Stomach (tissue), 9 donors: ENCODE data around the gene TECTB. TPM values are rescaled to one million over a fixed set of nuclear protein-coding genes. Genes with fewer than 3 reads are reported as not detected.

ENCODE experiments used
- DNase-seq, 2 donors: peaks; one replicate each; pipeline versions ENCODE4 v3.0.0 to v3.0.0-alpha.2; 2013 to 2019
- H3K27ac ChIP-seq, 5 donors: fragments of 200-600 bp in 4 of 5; sonication (generic) in 4 of 5; one replicate each; pipeline ENCODE4 v1.5.1; 2013 to 2019; ENCODE audit warnings: mild to moderate bottlenecking in 1 of 5, moderate library complexity in 1 of 5
- H3K27me3 ChIP-seq, 3 donors: fragments of 200-600 bp; sonication (generic); one replicate each; pipeline ENCODE4 v1.5.1; 2017 to 2019; ENCODE audit warnings: mixed run types in 1 of 3
- H3K36me3 ChIP-seq, 4 donors: fragments of 200-600 bp; sonication (generic); 1 replicate in 3 of 4; 2 replicates in 1 of 4; pipeline ENCODE4 v1.5.1; 2016 to 2019
- H3K4me1 ChIP-seq, 4 donors: fragments of 200-600 bp; sonication (generic); one replicate each; pipeline ENCODE4 v1.5.1; 2016 to 2019
- H3K4me3 ChIP-seq, 4 donors: fragments of 200-600 bp; sonication (generic) in 3 of 4; one replicate each; pipeline ENCODE4 v1.5.1; 2016 to 2019; ENCODE audit warnings: mild to moderate bottlenecking in 1 of 4
- H3K9me3 ChIP-seq, 4 donors: fragments of 200-600 bp; sonication (generic); one replicate each; pipeline ENCODE4 v1.5.1; 2016 to 2019
- EP300 ChIP-seq: sonication (generic); formaldehyde crosslinking; IDR thresholded peaks from one replicate; pipeline ENCODE4 v1.6.1; 2017; ENCODE audit warnings: antibody characterized with exemption
- POLR2A ChIP-seq, 4 donors: fragments of 450-650 bp; IDR thresholded peaks; one replicate each; pipeline ENCODE4 v1.6.1; 2016; ENCODE audit warnings: antibody characterized with exemption in 4 of 4, control low read depth in 2 of 4, mild to moderate bottlenecking in 1 of 4, moderate library complexity in 1 of 4
- POLR2AphosphoS5 ChIP-seq, 3 donors: sonication (generic); formaldehyde crosslinking; IDR thresholded peaks; one replicate each; pipeline ENCODE4 v1.6.1; 2016; ENCODE audit warnings: antibody characterized with exemption in 3 of 3
- WGBS, 5 donors: extraction: QIAGEN DNeasy Blood & Tissue Kit in 3 of 5; methylation state at CpG; one replicate each; pipeline versions ENCODE4 v1.1.5 to v1.1.7; 2013 to 2018; 5-methylcytosine and 5-hydroxymethylcytosine counted together
- intact Hi-C: fragments of 100-400 bp; cut with DNase I; formaldehyde crosslinking; loops from one replicate; pipeline ENCODE4 v1.15.1; 2023; ENCODE audit warnings: low total_unique reads
- polyA plus RNA-seq, 3 donors: library from polyadenylated mRNA; stranded (reverse); fragments of 200-250 nt; gene quantifications; one replicate each; pipeline ENCODE4 v1.2.3, GENCODE V29; 2013
- total RNA-seq, 5 donors: library from RNA; depleted of rRNA; stranded (reverse); fragments of >200 nt; gene quantifications; one replicate each; pipeline versions ENCODE4 v1.1.0 to v1.2.3, GENCODE V29; 2014 to 2016
- TF ChIP-seq, protein P1 (sequence below), 7 experiments: fragments of 450-650 bp in 4 of 7; fragments of 200-600 bp in 3 of 7; sonication (generic) in 3 of 7; IDR thresholded peaks; one replicate each; pipeline ENCODE4 v1.5.1; 2016 to 2019; ENCODE audit warnings: antibody characterized with exemption in 7 of 7, control low read depth in 2 of 7, mild to moderate bottlenecking in 1 of 7
- donor health status: healthy with polysubstance abuse.
- donor health status: Bipolar disorder and iron deficiency.
- donor health status: healthy.

TECTB gene
- total and polyA plus RNA-seq, 8 donors: not detected

DNA sequence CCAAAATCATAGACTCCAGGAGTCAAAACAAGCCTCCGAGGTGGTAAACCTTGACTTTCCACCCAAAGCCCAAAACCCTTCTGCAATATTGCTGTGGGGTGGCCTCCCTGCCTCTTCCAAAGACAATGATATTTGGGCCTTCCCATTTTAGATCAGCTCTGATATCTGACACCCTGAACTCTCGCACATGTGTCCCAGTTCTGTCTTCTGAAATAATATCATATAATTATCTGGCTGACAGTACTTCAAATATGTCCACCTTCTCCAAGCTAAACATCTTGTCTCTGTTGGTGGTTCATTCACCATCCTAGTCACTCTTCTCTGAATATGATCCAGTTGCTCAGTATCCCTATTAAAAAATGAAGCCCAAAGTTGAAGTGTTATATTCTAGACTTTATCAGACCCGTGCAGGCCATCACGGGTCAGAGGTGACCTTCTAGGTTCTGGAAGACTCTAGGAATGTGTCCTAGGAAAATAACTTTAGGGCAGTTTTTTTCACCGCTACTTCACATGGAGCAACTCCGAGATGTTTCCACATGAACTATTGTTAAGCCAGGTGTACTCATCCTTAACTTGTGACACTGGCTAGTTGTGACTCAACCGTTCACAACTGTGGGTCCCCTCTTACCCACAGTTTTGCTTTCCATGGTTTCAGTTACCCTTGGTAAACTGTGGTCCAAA is 6.3 kb downstream of the TECTB start:
- WGBS, 5 donors: 86 to 94% (median 93%) methylated on average over 7 of the region's 7 CpGs
- Histone ChIP-seq H3K36me3 (no peaks in the 10 kb centered on the region), H3K4me3 (no peak overlapping the region), H3K4me1 (peaks cover 0 to 9% (median 0%) of the 10 kb centered on the region in 4 donors), H3K27ac (no peak overlapping the region), H3K27me3 (no peaks in the 10 kb centered on the region), H3K9me3 (no peaks in the 10 kb centered on the region)
- TF ChIP-seq, protein P1, sequence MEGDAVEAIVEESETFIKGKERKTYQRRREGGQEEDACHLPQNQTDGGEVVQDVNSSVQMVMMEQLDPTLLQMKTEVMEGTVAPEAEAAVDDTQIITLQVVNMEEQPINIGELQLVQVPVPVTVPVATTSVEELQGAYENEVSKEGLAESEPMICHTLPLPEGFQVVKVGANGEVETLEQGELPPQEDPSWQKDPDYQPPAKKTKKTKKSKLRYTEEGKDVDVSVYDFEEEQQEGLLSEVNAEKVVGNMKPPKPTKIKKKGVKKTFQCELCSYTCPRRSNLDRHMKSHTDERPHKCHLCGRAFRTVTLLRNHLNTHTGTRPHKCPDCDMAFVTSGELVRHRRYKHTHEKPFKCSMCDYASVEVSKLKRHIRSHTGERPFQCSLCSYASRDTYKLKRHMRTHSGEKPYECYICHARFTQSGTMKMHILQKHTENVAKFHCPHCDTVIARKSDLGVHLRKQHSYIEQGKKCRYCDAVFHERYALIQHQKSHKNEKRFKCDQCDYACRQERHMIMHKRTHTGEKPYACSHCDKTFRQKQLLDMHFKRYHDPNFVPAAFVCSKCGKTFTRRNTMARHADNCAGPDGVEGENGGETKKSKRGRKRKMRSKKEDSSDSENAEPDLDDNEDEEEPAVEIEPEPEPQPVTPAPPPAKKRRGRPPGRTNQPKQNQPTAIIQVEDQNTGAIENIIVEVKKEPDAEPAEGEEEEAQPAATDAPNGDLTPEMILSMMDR (IDR thresholded peaks at IDR 0.05): no peak
- TF ChIP-seq POLR2AphosphoS5 (IDR thresholded peaks at IDR 0.05): no peak
- no peak for TF ChIP-seq EP300
- TF ChIP-seq POLR2A (IDR thresholded peaks at IDR 0.05): no peak
- no peak for DNase-seq
- intact Hi-C loops: no loop called here

DNA sequence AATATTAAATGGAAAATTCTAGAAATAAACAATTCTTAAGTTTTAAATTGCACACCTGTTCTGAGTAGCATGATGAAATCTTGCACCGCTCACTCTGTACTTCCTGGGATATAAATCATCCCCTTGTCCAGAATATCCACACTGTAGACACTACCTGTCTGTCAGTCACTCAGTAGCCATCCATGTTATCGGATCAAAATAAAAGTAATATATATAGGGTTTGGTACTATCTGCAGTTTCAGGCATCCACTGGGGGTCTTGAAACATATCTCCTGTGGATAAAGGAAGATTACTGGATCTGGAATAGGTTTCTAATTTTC is 6.8 kb downstream of the TECTB start:
- H3K36me3 ChIP-seq: no peaks in the 10 kb centered on the region
- no peak for DNase-seq
- intact Hi-C loops: no loop called here
- no peaks in the 10 kb centered on the region for H3K27me3 ChIP-seq
- TF ChIP-seq, protein P1 (IDR thresholded peaks at IDR 0.05): no peak
- TF ChIP-seq EP300 (no peak), POLR2AphosphoS5 (IDR thresholded peaks at IDR 0.05) (no peak), POLR2A (IDR thresholded peaks at IDR 0.05) (no peak)
- 88 to 99% (median 95%) methylated on average over 2 of the region's 2 CpGs for WGBS, 5 donors
- peaks cover 0 to 9% (median 0%) of the 10 kb centered on the region in 4 donors for H3K4me1 ChIP-seq
- H3K27ac ChIP-seq: no peak overlapping the region
- no peak overlapping the region for H3K4me3 ChIP-seq
- no peaks in the 10 kb centered on the region for H3K9me3 ChIP-seq

DNA sequence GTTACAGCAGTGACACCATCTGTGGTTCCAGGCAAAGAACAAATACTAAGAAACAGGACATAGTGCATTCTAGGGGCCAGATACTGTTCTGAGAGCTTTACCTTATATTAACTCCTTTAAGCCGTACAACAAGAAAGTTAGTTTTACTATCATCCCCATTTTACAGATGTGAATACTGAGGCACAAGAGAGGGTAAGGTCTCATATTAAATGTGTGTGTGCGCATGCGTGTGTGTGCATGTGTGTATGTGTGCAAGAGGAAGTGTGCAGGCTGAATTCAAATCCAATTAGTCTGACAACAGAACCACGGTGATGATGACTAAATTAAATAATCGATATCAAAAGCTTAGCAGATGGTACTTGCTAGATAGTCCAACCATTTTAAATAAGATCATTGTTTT is 11.0 kb downstream of the TECTB start:
- peaks cover 0 to 26% (median 8%) of the 10 kb centered on the region in 4 donors for H3K4me1 ChIP-seq
- WGBS, 5 donors: 92 to 95% (median 93%) methylated on average over 5 of the region's 5 CpGs
- H3K27ac ChIP-seq: no peak overlapping the region
- no peaks in the 10 kb centered on the region for H3K9me3 ChIP-seq
- no peak for DNase-seq
- H3K4me3 ChIP-seq: no peak overlapping the region
- no peak for TF ChIP-seq POLR2A (IDR thresholded peaks at IDR 0.05)
- TF ChIP-seq, protein P1 (IDR thresholded peaks at IDR 0.05): no peak
- intact Hi-C loops: no loop called here
- H3K36me3 ChIP-seq: no peaks in the 10 kb centered on the region
- no peaks in the 10 kb centered on the region for H3K27me3 ChIP-seq

DNA sequence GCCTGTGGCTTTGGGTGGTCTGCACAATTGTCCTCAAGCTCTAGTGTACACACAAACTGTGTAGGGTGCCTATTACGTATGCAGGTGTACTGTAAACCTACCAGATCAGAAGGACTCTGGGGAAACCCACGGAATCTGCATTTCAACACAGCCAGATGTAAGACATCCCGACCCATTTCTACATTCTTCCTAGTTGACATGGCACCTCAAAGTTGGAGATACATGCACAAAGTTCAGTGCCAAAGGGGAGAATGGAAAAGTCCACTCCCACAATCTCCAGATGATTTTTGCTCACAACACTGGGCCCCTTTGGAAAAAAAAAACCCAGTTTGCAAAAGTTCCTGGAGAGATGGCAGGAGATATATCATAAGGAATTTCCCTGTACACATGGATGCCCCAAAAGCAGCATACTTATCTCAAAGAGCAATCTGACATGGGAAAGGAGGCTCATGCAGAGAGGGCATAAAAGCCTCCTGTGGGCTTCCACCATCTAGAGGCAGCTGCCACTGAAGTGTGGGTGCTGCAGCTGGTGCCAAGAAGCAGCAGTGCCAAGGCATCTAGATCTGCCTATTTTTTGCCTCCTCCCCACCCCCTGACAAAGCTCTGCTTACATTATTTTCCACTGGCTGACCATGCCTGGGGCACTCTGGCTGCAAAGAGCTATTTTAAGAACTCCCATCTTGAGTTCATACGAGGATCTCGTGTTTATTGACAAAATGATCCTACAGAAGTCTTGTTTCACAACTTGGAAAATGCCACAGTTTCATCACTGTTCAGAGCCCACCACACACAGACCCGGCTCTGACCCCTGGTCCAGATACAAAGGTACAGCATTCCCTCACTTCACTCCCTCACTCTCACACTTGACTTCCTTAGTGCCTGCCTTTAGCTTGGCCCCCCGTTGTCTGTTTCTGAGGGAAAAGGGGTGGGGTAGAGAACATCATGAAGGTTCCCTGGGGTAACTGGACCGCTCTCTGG is 12.9 kb downstream of the TECTB start:
- 51 to 62% (median 57%) methylated on average over 8 of the region's 8 CpGs for WGBS, 5 donors
- no peak overlapping the region for H3K27ac ChIP-seq

More for the DNA sequence above, 12.9 kb downstream of the TECTB start:
- H3K9me3 ChIP-seq: no peaks in the 10 kb centered on the region
- peaks cover 0 to 26% (median 8%) of the 10 kb centered on the region in 4 donors for H3K4me1 ChIP-seq
- H3K36me3 ChIP-seq: no peaks in the 10 kb centered on the region
- TF ChIP-seq POLR2AphosphoS5 (IDR thresholded peaks at IDR 0.05): no peak
- no peak for TF ChIP-seq POLR2A (IDR thresholded peaks at IDR 0.05)
- TF ChIP-seq, protein P1 (IDR thresholded peaks at IDR 0.05): no peak
- TF ChIP-seq EP300: no peak
- no peak overlapping the region for H3K4me3 ChIP-seq
- peak in 1 of 2 donors; percentile 34 for DNase-seq
- intact Hi-C loops: no loop called here
- no peaks in the 10 kb centered on the region for H3K27me3 ChIP-seq
